K562 (cell line): ENCODE results near the gene CERS2. TPM values are rescaled to one million over a fixed set of nuclear protein-coding genes. Genes with fewer than 3 reads are reported as not detected.

ENCODE experiments used
- CHD4 ChIP-seq: fragments of 200-600 bp; sonication (generic); IDR thresholded peaks from 3 replicates; pipeline ENCODE4 v1.6.1; 2012; ENCODE audit warnings: low read depth, mild to moderate bottlenecking, mixed read lengths, low read length, inconsistent platforms; ENCODE audit not compliant: insufficient read depth, insufficient replicate concordance, poor library complexity, severe bottlenecking
- CXXC5 ChIP-seq: fragments of 250-450 bp; sonication (Bioruptor Pico); IDR thresholded peaks from 2 replicates; pipeline ENCODE4 v1.8.0; 2022; ENCODE audit warnings: inconsistent platforms, mild to moderate bottlenecking, moderate library complexity
- E2F3 ChIP-seq: fragments of 250-450 bp; sonication (Bioruptor Pico); IDR thresholded peaks from 2 replicates; pipeline ENCODE4 v1.4.0; 2020; ENCODE audit warnings: mild to moderate bottlenecking
- GABPB2 ChIP-seq: fragments of 250-450 bp; sonication (Bioruptor Pico); conservative IDR thresholded peaks from 2 replicates; pipeline ENCODE4 v1.5.1; 2021; ENCODE audit warnings: mild to moderate bottlenecking
- HLTF ChIP-seq: fragments of 450-650 bp; IDR thresholded peaks from 2 replicates; pipeline ENCODE4 v1.6.1; 2016
- KDM4B ChIP-seq, 2 experiments: fragments of 450-650 bp in 1 of 2; sonication (generic) in 1 of 2; IDR thresholded peaks; 2 replicates each; pipeline ENCODE4 v1.6.1; 2016 to 2017; ENCODE audit warnings: borderline replicate concordance in 2 of 2, antibody characterized with exemption in 1 of 2, low read depth in 1 of 2, mild to moderate bottlenecking in 1 of 2
- NFIX ChIP-seq: fragments of 250-450 bp; sonication (Bioruptor Pico); IDR thresholded peaks from 2 replicates; pipeline ENCODE4 v1.4.0; 2020; ENCODE audit warnings: low read depth, mild to moderate bottlenecking, moderate library complexity
- RAD51 ChIP-seq: fragments of 450-650 bp; IDR thresholded peaks from 2 replicates; pipeline ENCODE4 v1.7.1; 2016; ENCODE audit warnings: low read depth, mild to moderate bottlenecking, borderline replicate concordance
- SMAD3 ChIP-seq: fragments of 450-650 bp; formaldehyde crosslinking; conservative IDR thresholded peaks from 2 replicates; pipeline ENCODE4 v1.4.0; 2020; ENCODE audit warnings: mild to moderate bottlenecking
- SREBF1 ChIP-seq: fragments of 150-350 bp; IDR thresholded peaks from 2 replicates; pipeline ENCODE4 v1.6.1; 2014; ENCODE audit warnings: antibody characterized with exemption, low read depth, low read length, borderline replicate concordance
- ZNF507 ChIP-seq: conservative IDR thresholded peaks from 2 replicates; pipeline ENCODE4 v1.6.1; 2017; ENCODE audit warnings: missing genetic modification characterization, missing compliant biosample characterization
- polyA plus RNA-seq, 8 experiments: library from polyadenylated mRNA; depleted of rRNA in 4 of 8; stranded (reverse) in 5 of 8; unstranded in 3 of 8; fragments of >200 nt; fragmentation: Nextera tagmentation in 2 of 8; fragmentation: Illumina TruSeq in 1 of 8; extraction: Ambion mirVana in 2 of 8; extraction: Trizol in 1 of 8; gene quantifications; 2 replicates each; pipeline versions ENCODE4 v1.2.1 to v1.2.3, GENCODE V29; 2011 to 2014; ENCODE audit warnings: inconsistent platforms in 1 of 8, missing spikeins in 1 of 8
- total RNA-seq, 7 experiments: library from RNA; depleted of rRNA in 6 of 7; stranded (reverse); fragments of >200 nt in 6 of 7; fragmentation: Illumina TruSeq in 2 of 7; extraction: Trizol in 2 of 7; gene quantifications; 2 replicates each; pipeline versions ENCODE4 v1.2.1 to v1.2.3, GENCODE V29; 2011 to 2021; ENCODE audit warnings: low replicate concordance in 1 of 7
- TF ChIP-seq, protein P1 (sequence below): fragments of 250-450 bp; sonication (Bioruptor Pico); IDR thresholded peaks from 2 replicates; pipeline ENCODE4 v1.9.0; 2021; ENCODE audit warnings: mild to moderate bottlenecking
- TF ChIP-seq, protein P2 (sequence below): sonication (generic); formaldehyde crosslinking; IDR thresholded peaks from 2 replicates; pipeline ENCODE4 v1.8.1; 2023; ENCODE audit warnings: mild to moderate bottlenecking, missing genetic modification reagents
- TF ChIP-seq, protein P3 (sequence below): fragments of 250-450 bp; sonication (Bioruptor Pico); IDR thresholded peaks from 2 replicates; pipeline ENCODE4 v1.5.0; 2020; ENCODE audit warnings: mild to moderate bottlenecking, borderline replicate concordance

CERS2 gene
- total and polyA plus RNA-seq, 9 of the 15 experiments (the other 6 are each of a cell fraction or from before 2014, with no cell fraction given): 23.4 to 295 (median 132) TPM

DNA sequence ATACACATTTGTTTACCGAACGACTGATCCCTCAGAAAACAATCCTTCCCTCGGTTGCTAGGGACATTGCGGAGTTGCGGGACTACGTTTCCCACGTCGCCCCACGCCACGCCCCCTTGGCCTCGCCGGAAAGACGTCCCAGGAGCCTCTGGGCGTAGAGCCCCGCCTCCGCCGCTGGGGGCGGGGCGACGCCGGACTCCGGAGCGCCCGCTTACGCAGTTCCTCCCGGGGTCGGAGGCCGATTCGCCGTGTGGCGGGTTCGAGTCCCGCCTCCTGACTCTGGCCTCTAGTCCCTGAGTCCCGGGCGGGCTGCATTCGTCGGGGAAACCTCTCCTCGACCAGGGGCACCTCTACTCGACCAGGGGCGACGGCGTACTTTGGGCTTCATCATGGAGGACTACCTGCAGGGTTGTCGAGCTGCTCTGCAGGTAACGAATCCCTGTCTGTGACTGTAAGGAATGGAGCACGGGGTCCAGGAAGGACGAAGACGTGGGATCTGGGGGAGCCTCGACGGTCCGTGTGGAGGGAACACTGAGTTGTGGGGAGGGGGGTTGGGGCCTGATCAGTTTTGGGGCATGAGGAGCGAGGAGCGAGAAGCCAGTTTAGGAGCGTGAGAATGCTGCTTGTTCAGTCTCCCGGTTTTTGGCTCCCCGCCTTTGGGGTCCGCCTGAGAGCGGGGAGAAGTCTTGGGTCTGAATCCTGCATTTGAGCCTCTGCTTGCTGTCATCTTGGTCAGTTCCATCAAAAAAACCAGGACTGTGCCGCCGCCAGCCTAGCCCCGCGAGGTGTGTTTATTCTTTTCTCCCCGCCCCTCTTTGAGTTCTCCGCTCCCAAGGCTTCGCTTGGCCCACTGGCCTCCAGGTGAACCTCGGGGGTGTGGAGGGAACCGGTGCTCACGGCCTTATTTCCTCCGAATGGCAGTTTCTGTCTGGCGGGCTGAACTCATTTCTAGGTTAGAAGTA lies 33.9 kb upstream of the CERS2 start, which contains the start of gene PRUNE1 (continued):
- TF ChIP-seq, protein P1, sequence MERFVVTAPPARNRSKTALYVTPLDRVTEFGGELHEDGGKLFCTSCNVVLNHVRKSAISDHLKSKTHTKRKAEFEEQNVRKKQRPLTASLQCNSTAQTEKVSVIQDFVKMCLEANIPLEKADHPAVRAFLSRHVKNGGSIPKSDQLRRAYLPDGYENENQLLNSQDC: no peak
- TF ChIP-seq SMAD3 (CRISPR knock-in tag): no peak
- no peak for TF ChIP-seq ZNF507 (tag)
- TF ChIP-seq KDM4B (IDR thresholded peaks at IDR 0.05; ENCODE audit: borderline replicate concordance in 2 of 2, low read depth in 1 of 2): no peak
- no peak for TF ChIP-seq E2F3
- TF ChIP-seq GABPB2 (CRISPR knock-in tag): no peak
- peak; percentile 88 for TF ChIP-seq CXXC5
- TF ChIP-seq, protein P2, sequence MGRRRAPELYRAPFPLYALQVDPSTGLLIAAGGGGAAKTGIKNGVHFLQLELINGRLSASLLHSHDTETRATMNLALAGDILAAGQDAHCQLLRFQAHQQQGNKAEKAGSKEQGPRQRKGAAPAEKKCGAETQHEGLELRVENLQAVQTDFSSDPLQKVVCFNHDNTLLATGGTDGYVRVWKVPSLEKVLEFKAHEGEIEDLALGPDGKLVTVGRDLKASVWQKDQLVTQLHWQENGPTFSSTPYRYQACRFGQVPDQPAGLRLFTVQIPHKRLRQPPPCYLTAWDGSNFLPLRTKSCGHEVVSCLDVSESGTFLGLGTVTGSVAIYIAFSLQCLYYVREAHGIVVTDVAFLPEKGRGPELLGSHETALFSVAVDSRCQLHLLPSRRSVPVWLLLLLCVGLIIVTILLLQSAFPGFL (CRISPR knock-in tag): no peak
- no peak for TF ChIP-seq SREBF1
- no peak for TF ChIP-seq CHD4
- TF ChIP-seq RAD51: no peak
- TF ChIP-seq NFIX (CRISPR knock-in tag): no peak
- TF ChIP-seq, protein P3, sequence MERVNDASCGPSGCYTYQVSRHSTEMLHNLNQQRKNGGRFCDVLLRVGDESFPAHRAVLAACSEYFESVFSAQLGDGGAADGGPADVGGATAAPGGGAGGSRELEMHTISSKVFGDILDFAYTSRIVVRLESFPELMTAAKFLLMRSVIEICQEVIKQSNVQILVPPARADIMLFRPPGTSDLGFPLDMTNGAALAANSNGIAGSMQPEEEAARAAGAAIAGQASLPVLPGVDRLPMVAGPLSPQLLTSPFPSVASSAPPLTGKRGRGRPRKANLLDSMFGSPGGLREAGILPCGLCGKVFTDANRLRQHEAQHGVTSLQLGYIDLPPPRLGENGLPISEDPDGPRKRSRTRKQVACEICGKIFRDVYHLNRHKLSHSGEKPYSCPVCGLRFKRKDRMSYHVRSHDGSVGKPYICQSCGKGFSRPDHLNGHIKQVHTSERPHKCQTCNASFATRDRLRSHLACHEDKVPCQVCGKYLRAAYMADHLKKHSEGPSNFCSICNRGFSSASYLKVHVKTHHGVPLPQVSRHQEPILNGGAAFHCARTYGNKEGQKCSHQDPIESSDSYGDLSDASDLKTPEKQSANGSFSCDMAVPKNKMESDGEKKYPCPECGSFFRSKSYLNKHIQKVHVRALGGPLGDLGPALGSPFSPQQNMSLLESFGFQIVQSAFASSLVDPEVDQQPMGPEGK: no peak
- peak; percentile 92 for TF ChIP-seq HLTF
